PC-9 (cell line): Measurements from ENCODE around the gene PRMT5.

Source experiments
- CTCF ChIP-seq: fragments of 200-600 bp; sonication (generic); conservative IDR thresholded peaks from 2 replicates; pipeline ENCODE4 v1.6.1; 2017; ENCODE audit warnings: mixed run types, antibody characterized with exemption, mild to moderate bottlenecking, moderate library complexity
- EZH2 ChIP-seq: fragments of 200-600 bp; sonication (generic); IDR thresholded peaks from 2 replicates; pipeline ENCODE4 v1.8.0; 2017; ENCODE audit warnings: antibody characterized with exemption, low read depth

DNA sequence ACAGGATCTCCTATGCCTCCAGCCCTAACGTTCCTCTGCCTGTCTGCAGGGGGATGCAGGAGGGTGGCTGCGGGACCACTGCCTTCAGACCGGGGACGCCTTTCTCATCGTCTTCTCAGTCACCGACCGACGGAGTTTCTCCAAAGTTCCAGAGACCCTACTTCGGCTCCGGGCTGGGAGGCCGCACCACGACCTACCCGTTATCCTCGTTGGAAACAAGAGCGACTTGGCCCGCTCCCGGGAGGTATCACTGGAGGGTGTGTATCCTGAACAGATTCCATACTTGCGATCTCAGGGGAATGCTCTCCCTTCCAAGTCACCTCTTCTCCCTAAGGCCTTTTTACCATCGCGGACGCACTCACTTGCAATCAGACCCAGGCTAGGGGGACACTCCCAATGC lies 43.2 kb downstream of the PRMT5 start:
- TF ChIP-seq CTCF, result no peak
- TF ChIP-seq EZH2, result no peak
